Measurements from ENCODE around the gene VWA3B.
"Not testable (repeated sequence)": the region's sequence is repeated elsewhere in the genome, so short reads cannot be mapped to it uniquely, and the experiment has no call there.

VWA3B gene

GRCh38 chr2:98128556-98129109 lies 41.7 kb downstream of the VWA3B start:
- in situ Hi-C loops (cut with HindIII; ENCODE audit: low sequenced_read_pairs) = no loop called here

GRCh38 chr2:98130073-98130472 lies 43.1 kb downstream of the VWA3B start:
- in situ Hi-C loops (cut with HindIII; ENCODE audit: low sequenced_read_pairs) = not testable (repeated sequence)

- in situ Hi-C loops (cut with HindIII; ENCODE audit: low sequenced_read_pairs) = no loop called here
These were observed 47.4 kb downstream of the VWA3B start for GRCh38 chr2:98134172-98135005.

DNA sequence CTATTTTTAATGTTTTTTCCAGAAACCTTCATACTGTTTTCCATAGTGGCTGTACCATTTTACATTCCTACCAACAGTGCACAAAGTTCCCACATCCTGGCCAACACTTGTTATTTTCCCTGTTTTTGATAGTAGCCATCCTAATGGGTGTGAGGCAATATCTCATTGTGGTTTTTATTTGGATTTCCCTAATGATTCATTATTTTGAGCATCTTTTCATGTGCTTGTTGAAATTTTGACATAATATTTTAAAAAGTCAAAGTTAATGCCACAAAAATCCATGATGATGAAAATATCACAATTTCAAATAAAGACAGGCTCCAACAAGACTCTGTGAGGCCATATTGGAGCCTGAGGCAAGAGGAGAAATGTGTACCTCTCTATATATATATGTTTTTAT lies 50.2 kb downstream of the VWA3B start:
- in situ Hi-C loops (cut with HindIII; ENCODE audit: low sequenced_read_pairs) = no loop called here

DNA sequence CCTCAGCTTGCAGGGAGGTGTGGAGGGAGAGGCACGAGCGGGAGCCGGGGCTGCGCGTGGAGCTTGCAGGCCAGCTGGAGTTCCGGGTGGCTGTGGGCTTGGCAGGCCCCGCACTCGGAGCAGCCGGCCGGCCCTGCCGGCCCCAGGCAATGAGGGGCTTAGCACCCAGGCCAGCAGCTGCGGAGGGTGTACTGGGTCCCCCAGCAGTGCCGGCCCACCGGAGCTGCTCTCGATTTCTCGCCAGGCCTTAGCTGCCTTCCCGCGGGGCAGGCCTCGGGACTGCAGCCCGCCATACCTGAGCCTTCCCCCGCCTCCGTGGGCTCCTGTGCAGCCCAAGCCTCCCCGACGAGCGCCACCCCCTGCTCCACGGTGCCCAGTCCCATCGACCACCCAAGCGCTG lies 52.0 kb downstream of the VWA3B start:
- in situ Hi-C loops (cut with HindIII; ENCODE audit: low sequenced_read_pairs) = not testable (repeated sequence)

DNA sequence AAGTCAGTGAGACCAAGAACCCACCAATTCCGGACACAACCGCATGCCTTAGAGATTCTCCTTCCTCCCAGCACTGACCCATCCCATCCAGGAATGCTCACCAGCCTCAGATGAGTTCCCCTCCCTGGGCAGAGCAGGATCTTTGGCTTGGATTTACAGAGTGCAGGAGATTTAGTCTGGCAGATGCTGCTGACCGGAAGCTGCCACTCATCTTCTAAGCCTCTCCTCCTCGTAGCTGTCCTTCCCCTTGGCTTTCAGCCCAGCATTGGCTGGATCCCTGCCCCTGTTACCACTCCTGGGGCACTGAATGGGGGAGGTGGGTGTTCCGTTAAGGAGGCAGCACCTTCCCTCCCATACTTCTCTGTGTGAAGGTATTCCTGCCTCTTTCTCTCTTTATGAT lies 53.2 kb downstream of the VWA3B start:
- in situ Hi-C loops (cut with HindIII; ENCODE audit: low sequenced_read_pairs) = no loop called here

DNA sequence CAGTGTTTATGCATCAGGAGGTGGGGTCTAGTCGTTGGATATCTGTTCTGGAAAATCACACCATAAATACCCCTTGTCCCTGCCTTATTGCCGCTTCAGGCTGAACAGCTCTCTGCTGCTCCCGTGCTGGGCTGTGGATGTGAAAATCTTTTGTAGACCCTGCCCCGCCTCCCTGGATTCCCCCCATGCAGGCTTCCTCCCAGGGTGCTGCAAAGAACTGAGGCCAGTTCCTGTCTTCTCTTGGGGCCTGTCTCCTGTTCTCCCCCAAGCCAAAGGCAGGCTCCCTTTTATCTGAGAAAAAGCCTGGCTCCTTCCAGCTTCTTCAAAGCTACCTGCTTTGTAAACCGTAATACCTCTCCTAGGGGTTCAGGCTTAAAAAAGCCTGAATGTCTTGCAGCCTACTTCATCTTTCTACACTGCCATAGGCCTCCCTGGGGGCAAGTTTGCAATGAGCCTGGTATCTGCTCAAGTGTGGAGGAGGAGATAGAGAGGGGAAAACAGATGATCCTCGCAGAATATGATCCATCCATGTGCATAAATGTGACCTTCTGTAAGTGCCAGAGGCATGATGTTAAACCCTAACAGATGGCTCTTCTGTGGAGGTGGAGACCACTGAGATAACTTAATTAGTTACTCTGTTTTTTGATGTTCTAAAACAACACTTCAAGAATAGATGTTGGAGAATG lies 55.3 kb downstream of the VWA3B start:
- in situ Hi-C loops (cut with HindIII; ENCODE audit: low sequenced_read_pairs) = no loop called here

DNA sequence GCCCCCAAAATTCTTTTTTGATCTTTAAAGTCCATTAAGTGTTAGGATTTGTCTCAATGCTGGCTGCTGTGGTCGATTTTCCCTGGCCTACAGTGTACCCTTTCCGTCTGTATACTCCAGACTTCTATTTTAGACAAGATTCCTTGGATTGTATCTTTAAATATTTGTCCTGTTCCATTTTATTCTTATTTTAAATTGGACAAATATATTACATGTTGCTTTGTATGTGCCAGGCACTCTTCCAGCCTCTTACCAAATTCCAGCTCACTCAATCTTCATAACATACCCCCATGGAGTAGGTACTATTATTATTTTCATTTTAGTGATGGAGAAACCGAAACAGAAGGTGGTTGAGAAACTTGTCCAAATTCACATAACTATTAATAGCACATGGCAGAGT lies 58.1 kb downstream of the VWA3B start:
- in situ Hi-C loops (cut with HindIII; ENCODE audit: low sequenced_read_pairs) = no loop called here

DNA sequence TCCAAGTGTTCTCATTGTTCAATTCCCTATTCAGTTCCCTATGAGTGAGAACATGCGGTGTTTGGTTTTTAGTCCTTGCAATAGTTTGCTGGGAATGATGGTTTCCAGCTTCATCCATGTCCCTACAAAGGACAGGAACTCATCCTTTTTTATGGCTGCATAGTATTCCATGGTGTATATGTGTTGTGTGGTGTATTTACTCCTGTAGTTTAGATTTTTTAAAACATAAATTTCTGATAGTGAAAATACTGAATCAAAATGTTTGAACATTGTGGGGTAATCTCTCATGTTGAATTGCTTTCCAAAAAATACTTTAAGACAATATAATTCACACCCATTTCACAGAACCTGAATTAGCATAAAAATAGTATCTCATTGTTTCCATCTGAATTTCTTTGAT lies 60.9 kb downstream of the VWA3B start:
- in situ Hi-C loops (cut with HindIII; ENCODE audit: low sequenced_read_pairs) = not testable (repeated sequence)

GRCh38 chr2:98148595-98149332 lies 61.8 kb downstream of the VWA3B start:
- in situ Hi-C loops (cut with HindIII; ENCODE audit: low sequenced_read_pairs) = no loop called here

GRCh38 chr2:98149333-98149697 lies 62.3 kb downstream of the VWA3B start:
- in situ Hi-C loops (cut with HindIII; ENCODE audit: low sequenced_read_pairs) = no loop called here

DNA sequence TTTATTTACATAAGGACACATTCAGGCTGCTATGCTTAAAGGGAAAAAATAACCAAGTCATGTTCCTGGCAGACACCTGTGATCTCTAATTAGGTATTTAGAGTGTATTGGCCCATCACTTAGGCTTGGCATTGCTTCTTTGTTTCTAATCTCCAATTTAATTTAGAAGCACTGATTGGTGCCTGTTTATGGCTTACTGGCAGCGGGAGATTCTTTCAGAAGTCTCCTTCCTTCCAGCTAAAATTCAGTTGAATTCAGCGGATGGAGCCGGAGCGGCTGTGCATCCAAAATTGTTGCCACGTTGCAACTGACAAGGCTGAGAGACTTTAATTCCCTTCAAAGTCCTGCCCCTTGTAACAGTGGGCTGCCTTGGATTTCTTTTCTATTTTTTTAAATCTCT lies 66.5 kb downstream of the VWA3B start:
- in situ Hi-C loops (cut with HindIII; ENCODE audit: low sequenced_read_pairs) = no loop called here

GRCh38 chr2:98155291-98155690 lies 68.3 kb downstream of the VWA3B start:
- in situ Hi-C loops (cut with HindIII; ENCODE audit: low sequenced_read_pairs) = no loop called here

DNA sequence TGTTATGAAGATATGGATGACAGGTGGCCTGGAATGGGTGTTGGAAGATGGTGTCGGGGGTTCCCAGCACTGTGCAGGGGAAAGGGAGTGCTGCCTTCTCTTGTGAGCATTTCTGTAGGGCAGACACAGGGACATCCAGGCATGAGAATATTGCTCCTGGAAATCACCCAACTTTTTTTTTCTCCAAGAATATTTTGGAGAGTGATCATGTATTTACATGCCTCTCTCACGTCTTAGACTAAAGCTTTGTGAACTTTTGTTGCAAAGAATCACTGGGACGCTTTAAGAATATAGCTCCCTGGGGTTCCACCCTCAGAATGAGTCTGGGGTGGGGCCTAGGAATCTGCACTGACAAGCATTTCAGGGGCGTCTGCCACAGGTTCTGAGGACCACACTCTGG lies 68.7 kb downstream of the VWA3B start:
- in situ Hi-C loops (cut with HindIII; ENCODE audit: low sequenced_read_pairs) = no loop called here

- in situ Hi-C loops (cut with HindIII; ENCODE audit: low sequenced_read_pairs) = no loop called here
These were observed 69.3 kb downstream of the VWA3B start for GRCh38 chr2:98156304-98156703.

- in situ Hi-C loops (cut with HindIII; ENCODE audit: low sequenced_read_pairs) = no loop called here
These were observed 70.6 kb downstream of the VWA3B start for GRCh38 chr2:98157557-98157956.

DNA sequence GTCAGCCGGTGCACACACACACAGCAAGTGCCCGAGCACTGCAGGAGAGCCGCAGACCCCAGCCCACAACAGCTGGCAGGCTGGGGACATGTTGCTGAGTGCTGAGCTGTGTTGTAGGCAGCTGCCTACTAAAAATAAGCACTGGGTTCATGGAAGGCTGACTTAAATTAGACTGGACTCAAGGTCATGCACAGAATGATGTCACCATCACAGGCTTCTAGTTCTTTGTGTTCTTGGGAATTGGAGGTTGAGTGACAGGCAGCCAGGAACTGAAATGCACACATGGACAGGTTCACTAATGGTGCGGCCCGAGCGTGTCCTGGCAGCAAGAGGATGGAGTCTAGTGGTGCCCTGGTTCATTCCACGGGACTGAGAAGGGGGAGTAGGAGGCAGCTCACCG lies 71.3 kb downstream of the VWA3B start:
- in situ Hi-C loops (cut with HindIII; ENCODE audit: low sequenced_read_pairs) = no loop called here

DNA sequence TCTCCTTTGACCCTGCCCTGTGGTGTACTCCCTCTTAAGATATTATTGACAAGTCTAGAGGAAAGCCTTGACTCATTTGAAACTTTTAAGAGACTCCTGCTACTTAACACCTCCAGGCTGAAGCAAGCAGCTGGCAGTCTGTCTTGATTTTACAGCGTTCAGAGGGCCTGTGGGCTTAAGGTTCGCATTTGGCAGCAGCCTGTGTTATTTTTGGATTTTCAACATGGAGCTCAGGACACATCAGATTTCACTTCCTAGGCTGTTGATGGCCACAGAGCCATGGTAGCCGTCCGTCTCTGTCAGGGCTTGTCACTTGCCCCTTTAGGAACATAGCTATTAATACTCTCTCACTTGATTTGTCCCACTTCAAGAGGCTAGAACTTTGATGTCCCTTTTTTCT lies 73.6 kb downstream of the VWA3B start:
- in situ Hi-C loops (cut with HindIII; ENCODE audit: low sequenced_read_pairs) = no loop called here

DNA sequence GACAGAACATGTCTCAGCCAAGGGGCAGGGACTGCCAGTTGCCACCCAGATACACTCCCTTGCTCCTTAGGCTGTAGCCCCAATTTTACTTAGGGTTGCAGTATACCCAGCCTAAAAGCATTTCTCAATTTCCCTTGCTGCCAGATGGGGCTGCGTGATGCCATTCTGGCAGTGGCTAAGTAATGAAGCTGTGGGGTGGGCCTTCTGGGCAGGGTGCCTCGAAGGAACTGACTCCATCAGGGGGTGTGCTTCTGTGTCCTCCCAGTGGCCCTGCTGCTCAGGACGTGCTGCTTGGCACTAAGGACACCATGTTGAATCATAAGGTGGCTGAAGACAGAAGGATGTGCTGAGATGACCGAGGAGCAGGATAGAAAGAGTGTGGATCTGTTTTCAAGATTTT lies 74.2 kb downstream of the VWA3B start:
- in situ Hi-C loops (cut with HindIII; ENCODE audit: low sequenced_read_pairs) = no loop called here

DNA sequence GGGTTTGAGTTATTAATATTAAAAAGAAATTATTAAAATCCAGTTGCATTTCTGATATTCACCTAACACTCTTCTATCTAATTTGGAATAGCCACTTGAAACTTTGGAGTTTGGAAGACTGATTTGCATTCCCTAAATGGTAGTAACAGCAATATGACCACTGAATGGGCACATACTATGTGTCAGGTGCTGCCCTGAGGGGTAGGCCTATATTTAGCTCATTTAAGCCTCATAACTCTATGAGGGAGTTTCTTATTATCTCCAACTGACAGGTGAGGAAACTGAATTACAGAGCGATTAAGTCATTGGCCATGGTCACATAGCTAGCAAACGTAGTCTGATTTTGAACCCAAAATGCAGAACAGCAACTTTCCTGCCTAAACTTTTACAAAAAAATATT lies 77.3 kb downstream of the VWA3B start:
- in situ Hi-C loops (cut with HindIII; ENCODE audit: low sequenced_read_pairs) = no loop called here

- in situ Hi-C loops (cut with HindIII; ENCODE audit: low sequenced_read_pairs) = no loop called here
These were observed 78.6 kb downstream of the VWA3B start for GRCh38 chr2:98165516-98166071.

Measured in DLD1 (cell line).